ENCODE measurements around the gene GRAMD1A.

DNA sequence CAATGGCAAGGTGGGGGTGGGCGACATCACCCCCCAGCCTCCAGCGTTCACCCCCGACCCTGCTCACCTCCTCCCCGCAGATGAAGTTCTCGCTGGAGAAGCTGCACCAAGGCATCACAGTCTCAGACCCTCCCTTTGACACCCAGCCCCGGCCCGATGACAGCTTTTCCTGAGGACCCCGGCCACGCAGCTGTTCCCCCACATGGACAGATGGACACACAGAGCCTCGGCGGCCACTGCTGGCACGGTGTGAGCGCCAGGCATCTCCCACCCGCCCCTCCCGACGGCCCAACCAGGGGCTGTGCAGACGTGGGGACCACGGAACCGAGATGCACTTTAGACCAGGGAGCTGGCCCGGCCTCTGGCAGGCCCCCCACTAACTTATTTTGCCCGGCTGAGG is 25.8 kb downstream of the GRAMD1A start:
- TF ChIP-seq, protein P1, sequence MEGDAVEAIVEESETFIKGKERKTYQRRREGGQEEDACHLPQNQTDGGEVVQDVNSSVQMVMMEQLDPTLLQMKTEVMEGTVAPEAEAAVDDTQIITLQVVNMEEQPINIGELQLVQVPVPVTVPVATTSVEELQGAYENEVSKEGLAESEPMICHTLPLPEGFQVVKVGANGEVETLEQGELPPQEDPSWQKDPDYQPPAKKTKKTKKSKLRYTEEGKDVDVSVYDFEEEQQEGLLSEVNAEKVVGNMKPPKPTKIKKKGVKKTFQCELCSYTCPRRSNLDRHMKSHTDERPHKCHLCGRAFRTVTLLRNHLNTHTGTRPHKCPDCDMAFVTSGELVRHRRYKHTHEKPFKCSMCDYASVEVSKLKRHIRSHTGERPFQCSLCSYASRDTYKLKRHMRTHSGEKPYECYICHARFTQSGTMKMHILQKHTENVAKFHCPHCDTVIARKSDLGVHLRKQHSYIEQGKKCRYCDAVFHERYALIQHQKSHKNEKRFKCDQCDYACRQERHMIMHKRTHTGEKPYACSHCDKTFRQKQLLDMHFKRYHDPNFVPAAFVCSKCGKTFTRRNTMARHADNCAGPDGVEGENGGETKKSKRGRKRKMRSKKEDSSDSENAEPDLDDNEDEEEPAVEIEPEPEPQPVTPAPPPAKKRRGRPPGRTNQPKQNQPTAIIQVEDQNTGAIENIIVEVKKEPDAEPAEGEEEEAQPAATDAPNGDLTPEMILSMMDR (conservative IDR thresholded peaks at IDR 0.05; ENCODE audit: low read depth, low read length) = no peak
- no peak for TF ChIP-seq EZH2 (IDR thresholded peaks at IDR 0.05; ENCODE audit: low read length, unreplicated experiment)
